CD4-positive, alpha-beta T cell treated with Interleukin-4 for 1 hour (primary cell): ENCODE data around the gene UGT1A6.
"Not testable (repeated sequence)": the region's sequence is repeated elsewhere in the genome, so short reads cannot be mapped to it uniquely, and the experiment has no call there.

Source experiments
- DNase-seq, 2 donors: peaks; one replicate each; pipeline ENCODE4 v3.0.0-alpha.2; 2020 to 2022

The UGT1A6 gene

DNA sequence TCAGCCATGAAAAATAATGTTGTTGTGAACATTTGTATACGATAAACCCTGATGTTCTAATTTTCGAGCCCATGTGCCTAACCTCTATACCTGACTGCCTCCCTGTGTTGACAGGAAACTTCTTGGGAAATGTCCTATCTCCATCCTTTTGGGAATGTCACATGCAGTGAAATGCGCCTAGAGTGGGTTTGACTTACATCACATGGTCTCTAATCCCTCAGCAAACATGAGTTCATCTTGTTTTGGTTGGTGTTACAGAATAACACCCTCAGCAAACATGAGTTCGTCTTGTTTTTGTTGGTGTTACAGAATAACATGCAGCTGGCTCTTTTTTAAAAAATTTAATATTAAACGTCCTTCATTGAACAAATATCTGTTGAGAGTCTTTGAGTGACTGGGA lies 4.3 kb upstream of the UGT1A6 start:
- no peak for DNase-seq

DNA sequence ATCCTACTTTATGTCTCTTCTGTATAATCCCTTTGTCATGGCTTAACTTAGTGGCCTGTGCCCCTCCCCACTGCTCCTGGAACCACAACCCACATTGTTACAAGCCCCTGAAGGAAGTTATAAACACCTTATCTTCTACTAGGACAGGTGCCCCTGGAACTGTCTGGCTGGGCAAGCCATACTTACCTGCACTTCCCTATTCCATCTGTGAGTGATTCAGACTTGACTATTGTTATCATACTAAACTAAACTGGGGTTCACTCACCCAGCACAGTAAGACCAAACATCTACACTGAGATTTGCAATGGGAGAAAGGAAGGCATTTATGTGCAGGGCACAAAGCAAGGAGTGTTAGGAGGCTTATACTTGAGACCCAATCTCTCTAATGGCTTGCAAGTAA lies 3.7 kb upstream of the UGT1A6 start:
- no peak for DNase-seq

DNA sequence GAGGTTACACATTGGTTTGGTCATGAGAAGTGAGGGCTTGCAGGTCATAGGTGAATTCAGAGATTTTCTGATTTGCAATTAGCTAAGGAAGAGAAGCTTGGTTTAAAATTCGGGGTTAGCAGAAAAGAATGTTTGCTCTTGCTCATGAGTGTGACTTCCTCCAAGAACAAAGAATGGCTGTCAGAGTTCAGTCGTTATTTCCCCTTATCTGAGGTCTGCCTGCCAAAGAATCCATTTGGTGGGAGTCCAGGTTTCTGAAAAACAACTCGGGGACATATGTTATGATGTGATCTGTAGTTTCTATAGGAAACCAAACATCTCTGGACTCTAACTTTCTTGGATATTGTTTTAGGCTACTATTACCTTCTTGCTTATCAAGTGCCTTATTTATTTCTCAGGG lies 3.2 kb upstream of the UGT1A6 start:
- no peak for DNase-seq

DNA sequence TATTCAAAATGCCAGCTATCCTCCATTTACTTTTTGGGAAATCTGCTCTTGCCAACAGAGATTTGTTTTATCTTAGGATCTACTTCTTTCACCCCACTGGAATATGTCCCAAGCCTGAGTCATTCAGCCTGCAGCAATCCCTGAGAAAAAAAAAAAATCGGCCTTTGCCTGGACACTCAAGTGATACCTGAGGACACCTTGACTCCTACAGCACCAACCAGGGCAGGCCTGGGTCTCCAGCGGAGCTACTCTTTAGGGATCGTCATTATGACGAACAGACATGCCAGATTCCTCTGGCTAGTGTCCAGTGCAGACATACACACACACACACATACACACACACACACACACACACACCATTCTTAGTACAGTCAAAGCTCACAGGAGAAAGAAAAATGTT lies 2.2 kb upstream of the UGT1A6 start:
- no peak for DNase-seq

DNA sequence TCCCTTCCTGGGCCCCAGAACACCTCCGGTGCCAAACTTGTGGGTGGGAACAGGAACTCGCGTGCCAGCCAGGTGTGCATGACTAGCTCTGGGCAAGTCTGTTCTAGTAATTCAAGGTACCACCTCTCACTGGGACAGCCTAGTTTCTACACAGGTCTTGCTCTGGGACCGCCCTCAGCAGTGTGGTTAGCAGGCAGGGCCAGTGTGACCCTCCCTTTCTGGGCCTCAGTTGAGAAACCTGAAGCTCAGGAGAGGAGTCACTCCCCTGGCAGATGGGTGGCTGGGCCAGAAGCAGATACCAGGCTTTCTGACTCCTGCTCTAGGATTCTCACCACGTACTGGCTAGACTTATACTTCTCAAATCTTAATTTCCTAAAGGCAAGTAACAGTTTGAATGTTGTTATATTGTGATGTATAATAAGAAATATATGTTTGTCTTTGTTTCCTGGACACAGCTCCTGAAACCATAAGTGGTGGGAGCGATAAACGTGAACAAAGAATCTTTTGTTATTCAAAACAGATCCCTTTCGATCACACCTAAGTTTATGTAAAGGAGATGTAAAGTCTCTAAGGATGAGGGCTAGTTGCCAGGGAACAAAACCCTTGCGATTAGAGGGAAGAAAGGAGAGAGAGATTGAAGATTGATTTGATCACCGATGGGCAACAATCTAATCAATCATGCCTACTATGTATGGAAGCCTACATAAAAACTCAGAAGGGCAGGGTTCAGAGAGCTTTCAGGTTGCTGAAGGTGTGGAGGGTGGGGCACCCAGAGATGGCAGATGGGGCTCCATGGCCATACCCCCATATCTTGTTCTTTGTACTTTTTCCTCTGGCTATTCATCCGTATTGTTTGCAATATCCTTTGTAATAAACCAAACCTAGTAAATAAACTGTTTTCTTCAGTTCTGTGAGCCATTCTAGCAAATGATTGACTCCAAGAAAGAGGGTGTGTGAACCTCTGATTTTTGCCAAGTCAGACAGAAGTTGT lies 952 bp upstream of the UGT1A6 start:
- no peak for DNase-seq

DNA sequence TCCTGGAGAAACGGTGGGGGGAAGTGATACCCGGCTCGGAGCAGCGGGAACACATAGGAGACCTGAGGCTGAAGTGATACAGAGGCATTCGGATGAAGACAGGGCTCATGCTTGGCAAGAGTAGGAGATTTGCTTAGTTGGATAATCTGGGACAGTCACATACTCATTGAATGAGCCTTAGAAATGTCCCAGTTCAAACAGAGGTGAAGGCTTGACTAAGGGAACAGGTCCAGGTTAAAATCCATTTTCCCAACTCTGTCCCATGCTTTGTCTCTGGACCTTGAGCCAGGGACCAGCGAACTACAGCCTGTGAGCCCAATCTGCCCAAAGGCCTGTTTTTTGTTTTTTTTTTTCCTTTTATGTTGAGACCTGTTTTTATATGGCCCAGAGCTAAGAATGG lies 1.3 kb downstream of the UGT1A6 start:
- no peak for DNase-seq

DNA sequence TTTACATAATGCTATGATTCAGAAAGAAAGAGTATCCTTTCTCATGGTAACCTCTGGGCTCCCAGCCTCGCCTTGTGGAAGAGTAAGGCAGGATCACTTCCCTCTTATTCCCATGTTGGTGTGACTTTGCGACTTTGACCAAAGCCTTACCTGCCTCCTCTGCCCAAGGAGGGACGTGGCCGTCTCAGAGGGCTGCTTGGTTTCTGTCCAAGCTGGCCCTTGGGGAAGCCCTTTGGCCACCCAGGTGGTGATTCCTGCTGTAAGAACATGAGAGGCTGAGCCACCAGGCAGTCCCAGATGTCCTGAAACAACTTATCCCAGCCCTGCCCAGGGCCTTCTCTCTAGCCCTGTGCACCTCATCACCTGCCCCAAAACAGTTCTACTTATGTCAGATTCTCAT lies 6.0 kb downstream of the UGT1A6 start:
- DNase-seq: no peak

DNA sequence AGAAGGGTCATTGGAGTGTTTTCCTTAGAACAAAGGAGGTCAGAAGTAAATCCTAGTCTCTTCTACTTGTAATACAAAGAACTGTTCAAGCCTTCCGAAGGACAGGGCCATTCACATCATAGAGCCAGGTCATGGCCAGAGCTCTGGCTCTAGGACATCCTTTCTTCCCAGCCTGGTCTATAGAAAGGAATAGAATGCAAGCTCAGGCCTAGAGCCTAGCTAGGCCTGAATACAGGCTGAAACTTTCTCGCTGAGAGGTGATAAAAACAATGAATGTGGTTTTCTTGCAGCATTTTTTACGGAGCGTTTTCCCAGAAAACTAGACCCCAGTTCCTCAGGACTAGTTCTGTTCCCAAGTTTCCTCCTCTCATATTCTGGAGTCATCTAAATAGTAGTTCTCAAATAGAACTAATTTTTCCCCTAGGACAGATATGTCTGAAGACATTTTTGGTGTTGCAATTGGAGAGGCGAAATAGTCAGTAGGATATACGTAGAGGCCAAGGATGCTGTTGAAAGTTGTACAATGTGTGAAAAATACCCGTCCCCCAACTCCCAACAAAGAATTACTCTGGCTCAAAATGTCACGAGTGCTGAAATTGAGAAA lies 6.8 kb downstream of the UGT1A6 start:
- DNase-seq: no peak

DNA sequence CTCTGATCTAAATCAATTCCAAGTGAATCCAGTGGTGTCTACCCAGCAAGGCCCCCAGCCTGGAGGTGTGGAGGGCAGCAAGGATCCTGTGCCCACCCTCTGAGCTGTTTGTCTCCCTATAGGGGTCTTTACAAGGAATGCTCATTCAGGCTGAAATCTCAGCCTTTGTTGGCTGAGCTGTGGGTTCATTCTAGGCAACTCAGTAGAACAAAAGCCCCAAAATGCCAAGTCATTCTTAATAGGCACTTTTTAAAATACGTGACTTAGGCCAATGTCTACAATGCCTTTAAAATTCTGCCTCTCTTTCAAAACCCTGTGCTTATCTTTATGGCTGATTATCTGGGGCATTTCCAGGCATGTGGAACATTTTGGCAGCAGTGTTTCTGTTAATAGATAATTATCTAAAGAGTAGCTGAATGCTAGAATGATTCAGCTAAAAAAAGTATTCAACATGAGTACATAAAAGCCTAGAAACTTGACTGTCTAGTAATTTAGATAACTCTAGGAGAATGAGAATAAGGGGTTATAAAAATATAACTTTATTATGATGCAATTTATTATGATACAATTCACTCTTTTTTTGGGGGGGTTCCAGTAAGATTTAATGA lies 7.4 kb downstream of the UGT1A6 start:
- no peak for DNase-seq

DNA sequence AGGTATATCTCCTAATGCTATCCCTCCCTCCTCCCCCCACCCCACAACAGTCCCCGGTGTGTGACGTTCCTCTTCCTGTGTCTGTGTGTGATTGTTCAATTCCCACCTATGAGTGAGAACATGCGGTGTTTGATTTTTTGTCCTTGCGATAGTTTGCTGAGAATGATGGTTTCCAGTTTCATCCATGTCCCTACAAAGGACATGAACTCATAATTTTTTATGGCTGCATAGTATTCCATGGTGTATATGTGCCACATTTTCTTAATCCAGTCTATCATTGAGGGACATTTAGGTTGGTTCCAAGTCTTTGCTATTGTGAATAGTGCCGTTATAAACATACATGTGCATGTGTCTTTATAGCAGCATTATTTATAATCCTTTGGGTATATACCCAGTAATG lies 8.2 kb downstream of the UGT1A6 start:
- not testable (repeated sequence) for DNase-seq

DNA sequence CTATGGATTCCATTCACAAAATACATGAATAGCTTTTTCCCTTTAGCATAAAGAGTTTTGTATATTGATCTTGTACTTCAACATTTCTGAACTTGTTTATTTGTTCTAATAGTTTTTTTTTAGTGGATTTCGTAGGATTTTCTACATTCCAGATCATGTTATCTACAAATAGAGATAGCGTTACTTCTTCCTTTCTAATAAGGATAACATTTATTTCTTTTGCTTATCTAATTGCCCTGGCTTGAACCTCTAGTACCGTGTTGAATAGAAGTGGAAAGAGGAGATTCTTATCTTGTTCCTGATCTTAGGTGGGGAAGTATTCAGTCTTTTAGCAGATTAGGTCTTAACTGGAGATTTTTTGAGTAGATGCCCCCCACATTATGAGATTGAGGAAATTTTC lies 9.5 kb downstream of the UGT1A6 start:
- DNase-seq: no peak

DNA sequence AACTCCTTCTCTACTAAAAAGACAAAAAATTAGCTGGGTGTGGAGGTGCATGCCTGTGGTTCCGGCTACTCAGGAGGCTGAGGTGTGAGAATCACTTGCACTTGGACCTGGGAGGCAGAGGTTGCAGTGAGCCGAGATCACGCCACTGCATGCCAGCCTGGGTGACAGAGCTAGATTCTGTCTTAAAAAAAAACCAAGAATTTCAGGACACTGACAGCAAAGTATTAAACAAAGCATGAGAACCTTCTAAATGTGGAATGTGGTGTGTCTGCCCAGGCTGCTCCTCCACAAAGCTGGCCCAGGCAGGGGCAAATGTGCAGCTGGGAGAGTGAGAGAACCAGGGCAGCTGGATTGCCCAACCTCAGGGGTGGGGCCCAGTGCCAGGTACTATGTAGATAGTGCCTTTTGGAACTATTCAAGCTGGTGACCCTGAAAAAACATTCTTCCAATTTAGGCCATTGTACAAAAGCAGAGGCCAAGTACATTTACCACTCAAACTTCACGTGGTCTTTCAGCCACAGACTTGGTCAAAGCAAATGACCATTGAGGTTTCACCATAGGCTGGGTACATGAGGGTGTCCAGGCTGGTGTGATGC lies 13.3 kb downstream of the UGT1A6 start:
- DNase-seq: no peak

DNA sequence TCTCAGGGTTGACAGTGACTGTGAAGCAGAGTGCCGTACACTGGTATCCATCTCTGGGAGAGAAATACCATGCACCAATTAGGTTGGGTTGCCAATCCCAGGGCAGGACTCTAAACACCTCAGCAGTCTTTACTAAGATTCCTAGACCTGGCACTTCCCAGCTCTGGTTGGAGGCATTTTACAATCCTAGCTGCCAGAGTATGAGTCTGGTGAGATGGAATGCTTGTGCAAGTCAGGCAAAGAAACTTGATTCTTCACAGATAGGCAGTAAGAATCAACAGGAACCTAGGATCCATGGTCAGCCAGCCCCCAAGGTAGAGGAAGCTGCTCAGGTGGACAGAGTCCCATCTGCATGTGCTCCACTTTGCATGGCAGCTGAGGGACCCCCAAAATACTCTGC lies 14.0 kb downstream of the UGT1A6 start:
- no peak for DNase-seq

DNA sequence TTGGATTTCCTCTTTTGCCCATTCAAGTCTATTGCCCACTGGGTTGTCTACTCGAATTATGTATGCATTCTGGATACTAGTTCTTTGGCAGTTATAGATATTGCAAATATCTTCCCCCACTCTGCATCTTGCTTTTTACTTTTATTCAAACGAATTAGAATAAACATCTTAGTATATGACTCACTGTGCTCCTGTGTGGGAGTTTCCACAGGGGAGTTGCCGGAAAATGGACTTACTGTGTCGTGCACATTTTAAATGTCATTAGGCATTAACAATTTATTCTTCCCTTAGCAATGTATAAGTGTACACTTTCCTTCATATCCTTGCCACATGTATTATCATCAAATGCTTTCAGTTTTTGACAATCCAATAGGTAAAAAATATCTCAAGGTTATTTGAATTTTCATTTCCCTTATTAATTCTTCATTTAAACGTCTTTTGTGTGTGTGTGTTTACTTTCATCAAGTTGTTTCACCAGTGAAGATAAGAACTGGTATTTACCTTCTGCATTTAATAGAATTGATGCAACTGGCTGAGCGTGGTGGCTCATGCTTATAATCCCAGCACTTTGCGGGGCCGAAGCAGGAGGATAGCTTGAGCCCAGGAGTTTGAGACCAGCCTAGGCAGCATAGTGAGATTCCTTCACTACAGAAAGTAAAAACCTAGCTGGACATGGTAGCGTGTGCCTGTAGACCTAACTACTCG lies 15.4 kb downstream of the UGT1A6 start:
- DNase-seq: no peak

DNA sequence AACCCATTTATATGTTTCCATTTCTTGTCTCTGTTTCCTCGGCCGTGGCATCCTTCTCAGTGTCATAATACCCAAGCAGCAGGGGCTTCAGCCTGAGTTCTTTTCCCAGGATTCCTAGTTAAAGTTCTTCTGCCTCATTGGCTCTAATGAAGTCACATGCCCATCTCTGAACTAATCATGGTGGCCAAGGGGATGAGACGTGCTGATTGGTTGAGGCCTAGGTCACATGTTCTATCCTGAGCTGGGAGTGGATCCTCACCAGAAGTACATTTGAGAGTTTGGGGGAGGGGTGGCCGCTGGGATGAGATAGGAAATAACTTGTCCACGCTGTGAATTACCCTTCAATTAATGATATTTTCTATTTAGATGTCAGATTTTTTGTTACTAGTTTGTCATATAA lies 16.3 kb downstream of the UGT1A6 start:
- DNase-seq: no peak

DNA sequence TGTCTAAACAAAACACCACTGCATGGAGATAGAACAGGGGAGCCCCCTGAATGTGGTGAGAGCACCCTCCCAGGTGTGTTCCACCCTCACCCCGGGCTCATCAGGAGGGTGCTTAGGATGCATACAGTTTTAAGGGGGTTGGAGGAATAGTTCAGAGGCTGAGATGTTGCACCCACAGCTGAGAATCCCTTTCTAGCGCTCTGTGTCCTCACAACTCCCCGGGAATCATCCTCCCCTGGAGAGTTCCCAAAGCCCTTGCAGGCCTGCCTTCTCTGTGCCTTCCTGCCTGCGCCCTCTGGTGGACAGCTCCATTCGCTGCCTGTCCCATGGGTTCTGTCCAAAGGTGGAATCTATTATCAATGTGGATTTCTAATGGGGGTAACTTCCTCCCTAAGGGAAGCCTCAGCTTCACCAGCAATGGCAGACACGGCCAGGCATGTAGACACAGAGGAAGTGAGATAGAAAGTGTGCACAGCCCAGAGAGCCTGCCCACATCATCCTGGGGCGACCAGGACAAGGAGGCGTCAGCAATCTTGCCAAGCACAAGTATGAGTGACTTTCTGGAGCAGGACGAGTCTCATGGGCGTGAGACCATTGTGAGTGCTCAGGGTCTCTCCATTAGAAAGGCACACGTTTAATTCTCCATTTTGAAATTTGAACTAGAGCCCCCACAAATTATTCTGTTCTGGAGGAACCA lies 18.8 kb downstream of the UGT1A6 start:
- peak; percentile 45 to 53 for DNase-seq

DNA sequence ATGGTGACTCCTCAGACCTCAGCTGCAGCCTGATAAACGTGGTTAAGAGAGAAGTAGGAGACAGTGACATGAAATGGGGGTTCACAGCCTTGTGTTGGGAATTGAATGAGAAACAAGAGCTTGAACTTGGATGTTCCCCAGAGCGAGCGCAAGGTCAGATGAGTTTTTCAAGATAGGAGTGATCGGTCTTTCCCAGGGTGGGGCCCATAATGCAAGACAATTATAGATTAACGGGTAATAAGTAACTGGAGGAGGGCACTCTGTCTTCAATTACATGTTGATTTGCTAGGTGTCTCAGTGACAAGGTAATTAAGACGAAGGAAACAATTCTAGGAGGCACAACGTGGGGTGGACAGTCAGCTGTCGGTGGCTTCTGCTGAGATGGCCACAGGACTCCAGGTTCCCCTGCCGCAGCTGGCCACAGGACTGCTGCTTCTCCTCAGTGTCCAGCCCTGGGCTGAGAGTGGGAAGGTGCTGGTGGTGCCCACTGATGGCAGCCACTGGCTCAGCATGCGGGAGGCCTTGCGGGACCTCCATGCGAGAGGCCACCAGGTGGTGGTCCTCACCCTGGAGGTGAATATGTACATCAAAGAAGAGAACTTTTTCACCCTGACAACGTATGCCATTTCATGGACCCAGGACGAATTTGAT lies 20.0 kb downstream of the UGT1A6 start, which contains the start of gene UGT1A5:
Gene UGT1A5 (plus strand): TSS at position 297 of the 651 bp plus-strand sequence. CDS start 85 bp downstream, at position 382.
- no peak for DNase-seq

DNA sequence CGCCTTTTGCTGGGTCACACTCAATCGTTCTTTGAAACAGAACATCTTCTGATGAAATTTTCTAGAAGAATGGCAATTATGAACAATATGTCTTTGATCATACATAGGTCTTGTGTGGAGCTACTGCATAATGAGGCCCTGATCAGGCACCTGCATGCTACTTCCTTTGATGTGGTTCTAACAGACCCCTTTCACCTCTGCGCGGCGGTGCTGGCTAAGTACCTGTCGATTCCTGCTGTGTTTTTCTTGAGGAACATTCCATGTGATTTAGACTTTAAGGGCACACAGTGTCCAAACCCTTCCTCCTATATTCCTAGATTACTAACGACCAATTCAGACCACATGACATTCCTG lies 20.5 kb downstream of the UGT1A6 start:
- no peak for DNase-seq

DNA sequence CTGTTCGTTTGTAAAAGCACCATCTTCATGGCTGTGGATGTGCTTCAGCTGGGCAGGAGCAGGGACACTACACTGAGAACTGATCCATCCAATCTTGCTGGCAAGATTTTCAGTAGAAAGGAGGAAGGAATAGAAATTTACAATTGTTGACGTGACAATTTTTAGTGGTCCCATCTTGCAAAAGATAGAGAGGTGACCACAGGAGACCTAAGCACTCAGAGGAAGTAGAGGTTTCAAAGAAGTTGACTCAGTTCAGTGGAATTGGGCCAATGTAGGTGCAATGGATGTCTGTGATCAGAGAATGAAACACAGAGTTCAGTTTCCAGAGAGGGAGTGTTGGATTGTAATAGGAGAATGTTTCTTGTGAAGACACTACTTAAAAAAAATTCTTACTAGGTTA lies 21.4 kb downstream of the UGT1A6 start:
- DNase-seq: no peak

DNA sequence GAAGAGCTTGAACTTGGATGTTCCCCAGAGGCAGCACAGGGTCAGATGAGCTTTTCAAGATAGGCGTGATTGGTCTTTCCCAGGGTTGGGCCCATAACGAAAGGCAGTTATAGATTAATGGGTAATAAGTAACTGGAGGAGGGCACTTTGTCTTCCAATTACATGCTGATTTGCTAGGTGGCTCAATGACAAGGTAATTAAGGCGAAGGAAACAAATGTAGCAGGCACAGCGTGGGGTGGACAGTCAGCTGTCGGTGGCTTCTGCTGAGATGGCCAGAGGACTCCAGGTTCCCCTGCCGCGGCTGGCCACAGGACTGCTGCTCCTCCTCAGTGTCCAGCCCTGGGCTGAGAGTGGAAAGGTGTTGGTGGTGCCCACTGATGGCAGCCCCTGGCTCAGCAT lies 25.9 kb downstream of the UGT1A6 start, which contains the start of gene UGT1A4:
Gene UGT1A4 (plus strand): TSS at position 185 of the 400 bp plus-strand sequence. CDS start 85 bp downstream, at position 270.
- no peak for DNase-seq

DNA sequence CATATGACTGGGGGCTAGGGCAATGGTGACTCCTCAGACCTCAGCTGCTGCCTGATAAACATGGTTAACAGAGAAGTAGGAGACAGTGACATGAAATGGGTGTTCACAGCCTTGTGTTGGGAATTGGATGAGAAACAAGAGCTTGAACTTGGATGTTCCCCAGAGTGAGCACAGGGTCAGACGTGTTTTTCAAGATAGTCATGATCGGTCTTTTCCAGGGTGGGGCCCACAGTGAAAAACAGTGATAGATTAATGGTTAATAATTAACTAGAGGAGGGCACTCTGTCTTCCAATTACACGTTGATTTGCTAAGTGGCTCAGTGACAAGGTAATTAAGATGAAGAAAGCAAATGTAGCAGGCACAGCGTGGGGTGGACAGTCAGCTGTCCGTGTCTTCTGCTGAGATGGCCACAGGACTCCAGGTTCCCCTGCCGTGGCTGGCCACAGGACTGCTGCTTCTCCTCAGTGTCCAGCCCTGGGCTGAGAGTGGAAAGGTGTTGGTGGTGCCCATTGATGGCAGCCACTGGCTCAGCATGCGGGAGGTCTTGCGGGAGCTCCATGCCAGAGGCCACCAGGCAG lies 36.1 kb downstream of the UGT1A6 start, which contains the start of gene UGT1A3:
Gene UGT1A3 (plus strand): TSS at position 320 of the 579 bp plus-strand sequence. CDS start 85 bp downstream, at position 405.
- DNase-seq: no peak
